Spleen (tissue), 11 donors: ENCODE measurements around the gene APLP1. TPM values are rescaled to one million over a fixed set of nuclear protein-coding genes. Genes with fewer than 3 reads are reported as not detected.

Experiments used
- DNase-seq: peaks from one replicate; pipeline ENCODE4 v3.0.0-alpha.2; 2020
- H3K27ac ChIP-seq, 8 donors: fragments of 200-600 bp; sonication (generic) in 7 of 8; 1 replicate in 4 of 8; 2 replicates in 4 of 8; pipeline versions ENCODE4 v1.5.0 to v1.8.0; 2016 to 2021; ENCODE audit warnings: inconsistent platforms in 4 of 8, mild to moderate bottlenecking in 4 of 8, moderate library complexity in 1 of 8
- H3K27me3 ChIP-seq, 7 donors: fragments of 200-600 bp; sonication (generic) in 6 of 7; replicated peaks in 1 of 7; 1 replicate in 4 of 7; 2 replicates in 3 of 7; pipeline versions ENCODE4 v1.5.0 to v1.8.0; 2016 to 2021; ENCODE audit warnings: inconsistent platforms in 3 of 7, mild to moderate bottlenecking in 1 of 7
- H3K36me3 ChIP-seq, 6 donors: fragments of 200-600 bp; sonication (generic) in 5 of 6; 1 replicate in 4 of 6; 2 replicates in 2 of 6; pipeline versions ENCODE4 v1.5.0 to v1.8.0; 2016 to 2021; ENCODE audit warnings: inconsistent platforms in 2 of 6
- H3K4me1 ChIP-seq, 6 donors: fragments of 200-600 bp; sonication (generic) in 5 of 6; 1 replicate in 3 of 6; 2 replicates in 3 of 6; pipeline versions ENCODE4 v1.5.0 to v1.8.0; 2016 to 2021; ENCODE audit warnings: inconsistent platforms in 3 of 6
- H3K4me3 ChIP-seq, 8 donors: fragments of 200-600 bp; sonication (generic) in 7 of 8; 1 replicate in 4 of 8; 2 replicates in 4 of 8; pipeline versions ENCODE4 v1.5.0 to v1.8.0; 2016 to 2021; ENCODE audit warnings: inconsistent platforms in 4 of 8, mild to moderate bottlenecking in 4 of 8, moderate library complexity in 2 of 8
- H3K9me3 ChIP-seq, 8 donors: fragments of 200-600 bp; sonication (generic) in 7 of 8; 1 replicate in 4 of 8; 2 replicates in 4 of 8; pipeline versions ENCODE4 v1.5.0 to v1.8.0; 2016 to 2021; ENCODE audit warnings: inconsistent platforms in 4 of 8
- POLR2A ChIP-seq, 3 donors: fragments of 450-650 bp; IDR thresholded peaks; one replicate each; pipeline ENCODE4 v1.5.1; 2017; ENCODE audit warnings: antibody characterized with exemption in 3 of 3, mild to moderate bottlenecking in 1 of 3
- POLR2AphosphoS5 ChIP-seq, 3 donors: sonication (generic); formaldehyde crosslinking; IDR thresholded peaks; one replicate each; pipeline ENCODE4 v1.5.1; 2017; ENCODE audit warnings: antibody characterized with exemption in 3 of 3
- WGBS, 5 donors: extraction: QIAGEN DNeasy Blood & Tissue Kit in 3 of 5; methylation state at CpG; one replicate each; pipeline versions ENCODE4 v1.1.5 to v1.1.7; 2013 to 2018; 5-methylcytosine and 5-hydroxymethylcytosine counted together
- intact Hi-C: fragments of 100-400 bp; cut with DNase I; formaldehyde crosslinking; loops from one replicate; pipeline ENCODE4 v1.15.0; 2023; ENCODE audit warnings: low total_unique reads
- polyA plus RNA-seq, 3 donors: library from polyadenylated mRNA; stranded (reverse); fragments of 200-250 nt; gene quantifications; one replicate each; pipeline ENCODE4 v1.2.1, GENCODE V29; 2013
- total RNA-seq, 7 donors: library from RNA; depleted of rRNA in 3 of 7; stranded (reverse); fragments of >200 nt in 3 of 7; fragmentation: NEBNext Ultra II Directional in 4 of 7; extraction: Animal tissue kit (Norgen Biotek cat#: 25700) in 4 of 7; gene quantifications; one replicate each; pipeline versions ENCODE4 v1.1.0 to v1.2.1, GENCODE V29; 2016 to 2021
- TF ChIP-seq, protein P1 (sequence below), 11 experiments: fragments of 200-600 bp in 7 of 11; fragments of 450-650 bp in 4 of 11; sonication (generic) in 4 of 11; IDR thresholded peaks in 8 of 11; conservative IDR thresholded peaks in 3 of 11; 1 replicate in 7 of 11; 2 replicates in 4 of 11; pipeline versions ENCODE4 v1.4.0 to v1.8.0; 2016 to 2021; ENCODE audit warnings: antibody characterized with exemption in 11 of 11, inconsistent platforms in 4 of 11, mild to moderate bottlenecking in 1 of 11
- donor health status: healthy with polysubstance abuse.
- donor health status: DM: no; HTN: no; CAD: no; lungs with moderate emphysema.
- donor health status: DM: no; HTN: no; CAD: no.
- donor health status: Bipolar disorder and iron deficiency.
- donor health status: healthy.
- donor health status: DM: no; HTN: no; CAD: no.
- donor health status: DM: yes; HTN: yes; CAD: no.

The APLP1 gene
- total and polyA plus RNA-seq, 10 donors = 0.57 to 3.6 (median 1.2) TPM; not detected in 2

DNA sequence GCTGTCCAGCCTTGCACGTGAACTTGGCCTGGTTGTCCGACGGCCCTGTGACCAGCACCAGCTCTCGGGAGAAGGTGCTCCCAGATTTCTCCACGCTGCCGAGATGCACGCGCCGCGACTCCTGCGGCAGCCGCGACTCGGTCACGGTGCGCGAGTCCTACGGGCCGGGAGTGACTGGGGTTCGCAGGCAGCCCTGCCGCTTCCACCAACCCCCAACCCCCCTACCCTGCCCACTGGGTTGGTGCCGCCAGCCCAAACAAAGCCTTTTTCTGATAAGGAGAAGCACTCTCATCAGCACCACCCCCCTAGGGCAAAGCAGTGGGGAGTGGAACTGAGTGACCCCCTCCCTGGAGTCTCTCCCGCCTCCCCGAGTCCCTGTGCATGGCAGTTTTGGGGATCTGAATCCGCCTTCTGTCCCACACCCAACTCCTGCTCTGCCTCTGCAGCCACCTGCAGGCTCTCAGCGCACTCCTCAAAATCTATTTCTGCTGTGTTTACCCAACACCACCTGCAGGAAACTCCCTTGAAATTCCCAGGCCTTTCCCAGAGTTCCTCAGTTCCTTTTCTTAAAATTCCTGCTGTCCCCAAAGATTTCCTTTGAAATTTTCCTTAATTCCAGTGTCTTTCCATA lies 22.2 kb upstream of the APLP1 start:
- Histone ChIP-seq H3K27me3 (peaks cover 4 to 99% (median 60%) of the 10 kb centered on the region in 7 donors), H3K4me1 (peaks cover 7 to 25% (median 14%) of the 10 kb centered on the region in 6 donors), H3K9me3 (no peaks in the 10 kb centered on the region), H3K36me3 (no peaks in the 10 kb centered on the region), H3K27ac (no peak overlapping the region), H3K4me3 (peak overlapping the region in 4 of 8 donors; percentile 15 to 57 (median 21))
- DNase-seq = no peak
- TF ChIP-seq POLR2AphosphoS5 (IDR thresholded peaks at IDR 0.05) = no peak
- TF ChIP-seq, protein P1, sequence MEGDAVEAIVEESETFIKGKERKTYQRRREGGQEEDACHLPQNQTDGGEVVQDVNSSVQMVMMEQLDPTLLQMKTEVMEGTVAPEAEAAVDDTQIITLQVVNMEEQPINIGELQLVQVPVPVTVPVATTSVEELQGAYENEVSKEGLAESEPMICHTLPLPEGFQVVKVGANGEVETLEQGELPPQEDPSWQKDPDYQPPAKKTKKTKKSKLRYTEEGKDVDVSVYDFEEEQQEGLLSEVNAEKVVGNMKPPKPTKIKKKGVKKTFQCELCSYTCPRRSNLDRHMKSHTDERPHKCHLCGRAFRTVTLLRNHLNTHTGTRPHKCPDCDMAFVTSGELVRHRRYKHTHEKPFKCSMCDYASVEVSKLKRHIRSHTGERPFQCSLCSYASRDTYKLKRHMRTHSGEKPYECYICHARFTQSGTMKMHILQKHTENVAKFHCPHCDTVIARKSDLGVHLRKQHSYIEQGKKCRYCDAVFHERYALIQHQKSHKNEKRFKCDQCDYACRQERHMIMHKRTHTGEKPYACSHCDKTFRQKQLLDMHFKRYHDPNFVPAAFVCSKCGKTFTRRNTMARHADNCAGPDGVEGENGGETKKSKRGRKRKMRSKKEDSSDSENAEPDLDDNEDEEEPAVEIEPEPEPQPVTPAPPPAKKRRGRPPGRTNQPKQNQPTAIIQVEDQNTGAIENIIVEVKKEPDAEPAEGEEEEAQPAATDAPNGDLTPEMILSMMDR (IDR thresholded peaks at IDR 0.05 in 8 of 11, conservative IDR thresholded peaks at IDR 0.05 in 3 of 11) = no peak
- TF ChIP-seq POLR2A (IDR thresholded peaks at IDR 0.05) = no peak
- intact Hi-C loops = no loop called here
- WGBS, 5 donors = 3 to 8% (median 5%) methylated on average over 9 to 26 of the region's 26 CpGs

DNA sequence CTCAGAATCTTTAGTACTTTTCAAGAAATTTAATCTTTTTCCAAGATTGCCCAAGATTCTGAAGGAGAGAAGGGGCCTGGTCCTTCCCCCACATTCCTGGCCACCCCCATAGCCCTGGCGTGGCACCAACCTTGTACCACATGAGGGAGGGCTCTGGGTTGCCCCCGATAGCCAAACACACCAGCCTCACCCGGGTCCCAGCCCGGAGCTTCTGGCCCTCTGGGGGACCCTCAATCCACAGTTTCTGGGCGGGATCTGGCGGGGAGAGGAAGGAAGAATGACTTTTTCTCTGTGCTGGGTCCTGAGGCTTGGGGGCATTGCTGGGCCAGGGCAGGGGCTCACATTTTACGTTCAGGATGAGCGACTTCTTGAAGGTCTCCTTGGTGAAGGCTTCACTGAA lies 20.5 kb upstream of the APLP1 start:
- peaks cover 7 to 25% (median 14%) of the 10 kb centered on the region in 6 donors for H3K4me1 ChIP-seq
- no peak overlapping the region for H3K27ac ChIP-seq
- intact Hi-C loops = no loop called here
- DNase-seq = no peak
- no peaks in the 10 kb centered on the region for H3K9me3 ChIP-seq
- 67 to 82% (median 72%) methylated on average over 6 to 8 of the region's 8 CpGs for WGBS, 5 donors
- H3K4me3 ChIP-seq = no peak overlapping the region
- H3K27me3 ChIP-seq = peaks cover 4 to 99% (median 65%) of the 10 kb centered on the region in 7 donors
- no peak for TF ChIP-seq POLR2AphosphoS5 (IDR thresholded peaks at IDR 0.05)
- no peak for TF ChIP-seq POLR2A (IDR thresholded peaks at IDR 0.05)
- TF ChIP-seq, protein P1 (IDR thresholded peaks at IDR 0.05 in 8 of 11, conservative IDR thresholded peaks at IDR 0.05 in 3 of 11) = no peak
- H3K36me3 ChIP-seq = no peaks in the 10 kb centered on the region

DNA sequence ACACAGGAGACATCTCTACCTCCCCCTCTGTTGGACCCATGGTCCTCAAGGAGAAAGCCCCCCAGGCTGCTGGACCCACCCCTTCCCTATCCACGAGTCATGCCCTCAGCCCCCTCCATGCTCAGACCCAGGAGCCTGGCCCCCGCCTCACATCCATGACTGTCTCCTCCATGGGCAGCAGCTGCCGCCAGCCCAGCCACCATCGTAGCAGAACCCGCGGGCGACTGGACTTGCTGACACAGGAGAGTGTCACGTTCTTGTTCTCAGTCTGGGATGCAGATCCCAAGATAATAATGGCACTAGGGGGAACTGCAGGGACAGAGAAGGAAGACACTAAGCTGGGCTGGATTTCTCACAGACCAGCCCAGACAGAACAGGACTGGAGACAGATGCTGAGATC lies 19.9 kb upstream of the APLP1 start:
- intact Hi-C loops = no loop called here
- peaks cover 4 to 98% (median 62%) of the 10 kb centered on the region in 7 donors for H3K27me3 ChIP-seq
- no peak overlapping the region for H3K27ac ChIP-seq
- DNase-seq = no peak
- H3K4me3 ChIP-seq = no peak overlapping the region
- WGBS, 5 donors = 72 to 90% (median 79%) methylated on average over 8 of the region's 8 CpGs
- no peak for TF ChIP-seq POLR2A (IDR thresholded peaks at IDR 0.05)
- TF ChIP-seq, protein P1 (IDR thresholded peaks at IDR 0.05 in 8 of 11, conservative IDR thresholded peaks at IDR 0.05 in 3 of 11) = no peak
- no peak for TF ChIP-seq POLR2AphosphoS5 (IDR thresholded peaks at IDR 0.05)
- H3K4me1 ChIP-seq = peaks cover 7 to 25% (median 14%) of the 10 kb centered on the region in 6 donors
- H3K36me3 ChIP-seq = no peaks in the 10 kb centered on the region
- no peaks in the 10 kb centered on the region for H3K9me3 ChIP-seq

DNA sequence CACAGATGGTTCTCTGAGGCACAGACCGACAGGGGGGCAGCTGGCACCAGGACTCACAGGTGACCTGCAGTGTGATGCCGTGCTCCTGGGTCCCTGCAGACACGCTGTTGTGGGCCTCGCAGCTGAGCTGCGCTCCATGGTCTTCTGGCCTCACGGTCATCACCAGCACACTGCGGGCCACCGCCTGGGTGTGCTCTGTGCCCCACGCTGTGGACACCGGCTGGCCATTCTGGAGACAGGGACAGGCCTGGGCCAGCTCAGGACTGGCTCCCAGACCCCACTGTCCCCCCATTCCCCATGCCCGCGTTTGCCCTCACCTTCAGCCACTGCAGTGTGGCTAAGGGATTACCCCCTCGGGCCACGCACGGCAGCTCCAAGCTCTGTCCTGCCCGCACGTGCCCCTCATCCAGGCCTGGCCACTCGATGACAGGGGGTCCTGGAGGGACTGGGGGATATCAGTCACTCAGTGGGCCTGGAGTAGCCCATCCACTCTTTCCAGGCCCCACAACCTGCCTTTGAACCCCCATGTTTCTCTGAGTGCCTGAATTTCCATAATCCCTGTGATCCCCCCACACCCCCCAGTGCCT lies 19.4 kb upstream of the APLP1 start:
- Histone ChIP-seq H3K27me3 (peaks cover 4 to 98% (median 60%) of the 10 kb centered on the region in 7 donors), H3K27ac (no peak overlapping the region), H3K4me3 (no peak overlapping the region), H3K4me1 (peaks cover 7 to 21% (median 14%) of the 10 kb centered on the region in 6 donors), H3K36me3 (no peaks in the 10 kb centered on the region), H3K9me3 (no peaks in the 10 kb centered on the region)
- WGBS, 5 donors = 84 to 90% (median 86%) methylated on average over 13 to 18 of the region's 18 CpGs
- intact Hi-C loops = no loop called here
- TF ChIP-seq POLR2AphosphoS5 (IDR thresholded peaks at IDR 0.05) (no peak), POLR2A (IDR thresholded peaks at IDR 0.05) (no peak)
- TF ChIP-seq, protein P1 (IDR thresholded peaks at IDR 0.05 in 8 of 11, conservative IDR thresholded peaks at IDR 0.05 in 3 of 11) = no peak
- no peak for DNase-seq
